SK-N-SH treated with all-trans-retinoic acid at 6 μM for 48 hours (cell line): ENCODE data around the gene GREB1L.

Experiments
- ARNTL ChIP-seq: fragments of 450-650 bp; formaldehyde crosslinking; IDR thresholded peaks from 2 replicates; pipeline ENCODE4 v1.5.0; 2020; ENCODE audit warnings: low read depth, mild to moderate bottlenecking, moderate library complexity, borderline replicate concordance
- GLIS3 ChIP-seq: fragments of 250-450 bp; sonication (Bioruptor Pico); IDR thresholded peaks from 2 replicates; pipeline ENCODE4 v1.5.0; 2020; ENCODE audit warnings: mild to moderate bottlenecking, moderate library complexity
- PPARA ChIP-seq: fragments of 250-450 bp; sonication (Bioruptor Pico); IDR thresholded peaks from 2 replicates; pipeline ENCODE4 v1.5.0; 2020; ENCODE audit warnings: mild to moderate bottlenecking, borderline replicate concordance
- RARB ChIP-seq: fragments of 250-450 bp; sonication (Bioruptor Pico); IDR thresholded peaks from 2 replicates; pipeline ENCODE4 v1.8.0; 2021; ENCODE audit warnings: mild to moderate bottlenecking, moderate library complexity
- TOX ChIP-seq: fragments of 250-450 bp; sonication (Bioruptor Pico); IDR thresholded peaks from 2 replicates; pipeline ENCODE4 v1.8.0; 2021; ENCODE audit warnings: mild to moderate bottlenecking, moderate library complexity, borderline replicate concordance
- ZNF565 ChIP-seq: fragments of 450-650 bp; formaldehyde crosslinking; conservative IDR thresholded peaks from 2 replicates; pipeline ENCODE4 v1.5.0; 2020; ENCODE audit warnings: low read depth, mild to moderate bottlenecking, moderate library complexity
- TF ChIP-seq, protein P1 (sequence below): fragments of 250-450 bp; sonication (Bioruptor Pico); IDR thresholded peaks from 2 replicates; pipeline ENCODE4 v1.5.1; 2021; ENCODE audit warnings: mild to moderate bottlenecking, moderate library complexity
- TF ChIP-seq, protein P2 (sequence below): fragments of 250-450 bp; sonication (Bioruptor Pico); IDR thresholded peaks from 2 replicates; pipeline ENCODE4 v1.8.0; 2020; ENCODE audit warnings: mild to moderate bottlenecking, moderate library complexity, borderline replicate concordance
- TF ChIP-seq, protein P3 (sequence below): fragments of 250-450 bp; sonication (Bioruptor Pico); IDR thresholded peaks from 2 replicates; pipeline ENCODE4 v1.5.0; 2020; ENCODE audit warnings: mild to moderate bottlenecking, moderate library complexity

GRCh38 chr18:21272016-21272579 lies 30.1 kb downstream of the GREB1L start:
- TF ChIP-seq RARB (CRISPR knock-in tag) (no peak), ZNF565 (CRISPR knock-in tag) (no peak), ARNTL (CRISPR knock-in tag) (no peak), TOX (CRISPR knock-in tag) (no peak), PPARA (no peak), GLIS3 (CRISPR knock-in tag) (no peak)
- TF ChIP-seq, protein P1, sequence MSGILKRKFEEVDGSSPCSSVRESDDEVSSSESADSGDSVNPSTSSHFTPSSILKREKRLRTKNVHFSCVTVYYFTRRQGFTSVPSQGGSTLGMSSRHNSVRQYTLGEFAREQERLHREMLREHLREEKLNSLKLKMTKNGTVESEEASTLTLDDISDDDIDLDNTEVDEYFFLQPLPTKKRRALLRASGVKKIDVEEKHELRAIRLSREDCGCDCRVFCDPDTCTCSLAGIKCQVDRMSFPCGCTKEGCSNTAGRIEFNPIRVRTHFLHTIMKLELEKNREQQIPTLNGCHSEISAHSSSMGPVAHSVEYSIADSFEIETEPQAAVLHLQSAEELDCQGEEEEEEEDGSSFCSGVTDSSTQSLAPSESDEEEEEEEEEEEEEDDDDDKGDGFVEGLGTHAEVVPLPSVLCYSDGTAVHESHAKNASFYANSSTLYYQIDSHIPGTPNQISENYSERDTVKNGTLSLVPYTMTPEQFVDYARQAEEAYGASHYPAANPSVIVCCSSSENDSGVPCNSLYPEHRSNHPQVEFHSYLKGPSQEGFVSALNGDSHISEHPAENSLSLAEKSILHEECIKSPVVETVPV (CRISPR knock-in tag): no peak
- TF ChIP-seq, protein P2, sequence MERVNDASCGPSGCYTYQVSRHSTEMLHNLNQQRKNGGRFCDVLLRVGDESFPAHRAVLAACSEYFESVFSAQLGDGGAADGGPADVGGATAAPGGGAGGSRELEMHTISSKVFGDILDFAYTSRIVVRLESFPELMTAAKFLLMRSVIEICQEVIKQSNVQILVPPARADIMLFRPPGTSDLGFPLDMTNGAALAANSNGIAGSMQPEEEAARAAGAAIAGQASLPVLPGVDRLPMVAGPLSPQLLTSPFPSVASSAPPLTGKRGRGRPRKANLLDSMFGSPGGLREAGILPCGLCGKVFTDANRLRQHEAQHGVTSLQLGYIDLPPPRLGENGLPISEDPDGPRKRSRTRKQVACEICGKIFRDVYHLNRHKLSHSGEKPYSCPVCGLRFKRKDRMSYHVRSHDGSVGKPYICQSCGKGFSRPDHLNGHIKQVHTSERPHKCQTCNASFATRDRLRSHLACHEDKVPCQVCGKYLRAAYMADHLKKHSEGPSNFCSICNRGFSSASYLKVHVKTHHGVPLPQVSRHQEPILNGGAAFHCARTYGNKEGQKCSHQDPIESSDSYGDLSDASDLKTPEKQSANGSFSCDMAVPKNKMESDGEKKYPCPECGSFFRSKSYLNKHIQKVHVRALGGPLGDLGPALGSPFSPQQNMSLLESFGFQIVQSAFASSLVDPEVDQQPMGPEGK (CRISPR knock-in tag): no peak
- TF ChIP-seq, protein P3, sequence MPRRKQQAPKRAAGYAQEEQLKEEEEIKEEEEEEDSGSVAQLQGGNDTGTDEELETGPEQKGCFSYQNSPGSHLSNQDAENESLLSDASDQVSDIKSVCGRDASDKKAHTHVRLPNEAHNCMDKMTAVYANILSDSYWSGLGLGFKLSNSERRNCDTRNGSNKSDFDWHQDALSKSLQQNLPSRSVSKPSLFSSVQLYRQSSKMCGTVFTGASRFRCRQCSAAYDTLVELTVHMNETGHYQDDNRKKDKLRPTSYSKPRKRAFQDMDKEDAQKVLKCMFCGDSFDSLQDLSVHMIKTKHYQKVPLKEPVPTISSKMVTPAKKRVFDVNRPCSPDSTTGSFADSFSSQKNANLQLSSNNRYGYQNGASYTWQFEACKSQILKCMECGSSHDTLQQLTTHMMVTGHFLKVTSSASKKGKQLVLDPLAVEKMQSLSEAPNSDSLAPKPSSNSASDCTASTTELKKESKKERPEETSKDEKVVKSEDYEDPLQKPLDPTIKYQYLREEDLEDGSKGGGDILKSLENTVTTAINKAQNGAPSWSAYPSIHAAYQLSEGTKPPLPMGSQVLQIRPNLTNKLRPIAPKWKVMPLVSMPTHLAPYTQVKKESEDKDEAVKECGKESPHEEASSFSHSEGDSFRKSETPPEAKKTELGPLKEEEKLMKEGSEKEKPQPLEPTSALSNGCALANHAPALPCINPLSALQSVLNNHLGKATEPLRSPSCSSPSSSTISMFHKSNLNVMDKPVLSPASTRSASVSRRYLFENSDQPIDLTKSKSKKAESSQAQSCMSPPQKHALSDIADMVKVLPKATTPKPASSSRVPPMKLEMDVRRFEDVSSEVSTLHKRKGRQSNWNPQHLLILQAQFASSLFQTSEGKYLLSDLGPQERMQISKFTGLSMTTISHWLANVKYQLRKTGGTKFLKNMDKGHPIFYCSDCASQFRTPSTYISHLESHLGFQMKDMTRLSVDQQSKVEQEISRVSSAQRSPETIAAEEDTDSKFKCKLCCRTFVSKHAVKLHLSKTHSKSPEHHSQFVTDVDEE (CRISPR knock-in tag): no peak
